ENCODE results near the gene SASH1. TPM values are rescaled to one million over a fixed set of nuclear protein-coding genes. Genes with fewer than 3 reads are reported as not detected.

Gene SASH1
- total RNA-seq, 1 donor from 2014 or later: 10.2 TPM

DNA sequence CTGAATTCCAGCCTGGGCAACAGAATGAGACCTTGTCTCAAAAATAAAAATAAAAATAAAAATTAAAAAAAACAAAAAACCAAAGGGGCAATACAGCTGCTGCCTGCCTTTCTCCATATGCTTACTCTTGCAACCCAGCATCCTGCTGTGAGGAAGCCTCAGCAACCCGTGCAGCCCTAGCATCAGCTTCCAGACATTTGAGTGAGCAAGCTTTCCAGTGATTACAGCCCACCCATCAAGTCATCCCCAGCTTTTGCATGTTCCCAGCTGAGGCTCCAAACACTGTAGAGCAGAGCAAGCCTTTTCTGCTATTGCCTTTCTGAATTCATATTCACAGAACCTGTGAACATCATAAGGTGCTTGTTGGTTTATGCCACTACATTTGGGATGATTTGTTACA lies 93.8 kb downstream of the SASH1 start:
- H3K9me3 Mint-ChIP-seq: no peaks in the 10 kb centered on the region
- Histone ChIP-seq H3K9me3 (ENCODE audit: low read depth) (no peaks in the 10 kb centered on the region), H3K4me1 (no peaks in the 10 kb centered on the region), H3K27ac (no peak overlapping the region), H3F3A (ENCODE audit: low read depth) (no peaks in the 10 kb centered on the region), H3K4me3 (no peak overlapping the region), H3K9ac (no peak overlapping the region), H3K27me3 (no peaks in the 10 kb centered on the region), H3K36me3 (no peaks in the 10 kb centered on the region), H3K4me2 (no peak overlapping the region), H2AFZ (replicated peaks) (no peak overlapping the region), H4K20me1 (ENCODE audit: low read depth) (no peaks in the 10 kb centered on the region), H3K79me2 (ENCODE audit: low read depth) (no peaks in the 10 kb centered on the region)
- no peak overlapping the region for H3K27ac Mint-ChIP-seq
- DNase-seq (ENCODE audit: low spot score): no peak
- H3K4me1 Mint-ChIP-seq: peaks cover 18% of the 10 kb centered on the region
- H3K36me3 Mint-ChIP-seq: peaks cover 9% of the 10 kb centered on the region
- no peak for TF ChIP-seq CTCF (IDR thresholded peaks at IDR 0.05)
- TF ChIP-seq EZH2phosphoT487 (IDR thresholded peaks at IDR 0.05): no peak
- no peak for TF ChIP-seq EZH2 (IDR thresholded peaks at IDR 0.05)
- no peaks in the 10 kb centered on the region for H3K27me3 Mint-ChIP-seq (ENCODE audit: insufficient read depth, low read depth)
- no peak overlapping the region for H3K4me3 Mint-ChIP-seq

DNA sequence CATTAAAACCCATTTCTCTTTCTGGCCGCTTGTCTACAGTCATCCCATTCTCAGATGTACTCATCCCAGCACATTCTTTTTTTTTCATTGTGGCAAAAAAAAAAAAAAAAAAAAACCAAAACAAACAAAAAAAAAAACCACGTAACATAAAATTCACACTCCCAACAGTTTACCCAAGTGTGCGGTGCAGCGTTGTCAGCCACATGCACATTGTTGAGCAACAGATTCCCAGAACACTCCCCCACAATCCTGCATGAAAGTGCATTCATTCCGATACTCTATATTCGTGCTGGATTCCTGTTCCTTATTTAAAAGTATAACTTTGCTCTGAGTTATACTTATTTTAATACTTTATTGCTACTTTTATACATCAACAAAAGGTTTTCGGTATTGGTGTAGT lies 96.0 kb downstream of the SASH1 start:
- Histone ChIP-seq H3K36me3 (no peaks in the 10 kb centered on the region), H3F3A (ENCODE audit: low read depth) (no peaks in the 10 kb centered on the region), H3K4me3 (no peak overlapping the region), H3K9ac (no peak overlapping the region), H3K27me3 (no peaks in the 10 kb centered on the region), H3K4me1 (no peaks in the 10 kb centered on the region), H3K27ac (no peak overlapping the region), H4K20me1 (ENCODE audit: low read depth) (no peaks in the 10 kb centered on the region), H3K79me2 (ENCODE audit: low read depth) (no peaks in the 10 kb centered on the region), H2AFZ (replicated peaks) (no peak overlapping the region), H3K4me2 (no peak overlapping the region), H3K9me3 (ENCODE audit: low read depth) (no peaks in the 10 kb centered on the region)
- Mint-ChIP-seq H3K4me3 (no peak overlapping the region), H3K27ac (no peak overlapping the region), H3K36me3 (peaks cover 9% of the 10 kb centered on the region), H3K27me3 (ENCODE audit: insufficient read depth, low read depth) (no peaks in the 10 kb centered on the region), H3K4me1 (peaks cover 8% of the 10 kb centered on the region), H3K9me3 (no peaks in the 10 kb centered on the region)
- TF ChIP-seq EZH2 (IDR thresholded peaks at IDR 0.05) (no peak), CTCF (IDR thresholded peaks at IDR 0.05) (no peak), EZH2phosphoT487 (IDR thresholded peaks at IDR 0.05) (no peak)
- no peak for DNase-seq (ENCODE audit: low spot score)

DNA sequence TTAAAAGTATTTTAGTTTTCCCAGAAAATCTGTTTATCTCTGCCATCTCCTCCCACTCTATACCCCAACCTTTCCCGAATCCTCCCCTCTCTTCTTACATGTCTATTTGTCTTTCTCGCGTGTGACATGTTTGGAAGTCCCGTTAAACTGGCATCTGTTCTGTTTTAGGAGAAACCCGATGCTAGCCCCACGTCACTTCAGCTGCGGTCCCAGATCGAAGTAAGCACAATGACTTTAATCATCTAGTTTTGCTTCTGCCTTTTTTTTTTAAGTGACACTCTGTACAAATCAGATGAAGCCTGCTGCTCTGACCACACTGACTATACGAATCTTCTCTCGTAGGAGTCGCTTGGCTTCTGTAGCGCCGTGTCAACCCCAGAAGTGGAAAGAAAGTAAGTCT lies 97.4 kb downstream of the SASH1 start:
- Histone ChIP-seq H3F3A (ENCODE audit: low read depth) (no peaks in the 10 kb centered on the region), H3K36me3 (no peaks in the 10 kb centered on the region), H3K79me2 (ENCODE audit: low read depth) (no peaks in the 10 kb centered on the region), H3K9me3 (ENCODE audit: low read depth) (no peaks in the 10 kb centered on the region), H3K9ac (no peak overlapping the region), H3K27ac (no peak overlapping the region), H4K20me1 (ENCODE audit: low read depth) (no peaks in the 10 kb centered on the region), H3K27me3 (no peaks in the 10 kb centered on the region), H3K4me2 (no peak overlapping the region), H3K4me1 (peaks cover 5% of the 10 kb centered on the region), H2AFZ (replicated peaks) (no peak overlapping the region), H3K4me3 (no peak overlapping the region)
- Mint-ChIP-seq H3K36me3 (peaks cover 10% of the 10 kb centered on the region), H3K4me1 (peaks cover 11% of the 10 kb centered on the region), H3K27ac (no peak overlapping the region), H3K27me3 (ENCODE audit: insufficient read depth, low read depth) (no peaks in the 10 kb centered on the region), H3K9me3 (no peaks in the 10 kb centered on the region), H3K4me3 (no peak overlapping the region)
- TF ChIP-seq EZH2 (IDR thresholded peaks at IDR 0.05) (no peak), CTCF (IDR thresholded peaks at IDR 0.05) (no peak), EZH2phosphoT487 (IDR thresholded peaks at IDR 0.05) (no peak)
- DNase-seq (ENCODE audit: low spot score): no peak
